ENCODE data around the gene HAUS7.

HAUS7 gene

GRCh38 chrX:153498453-153498852 lies 28.1 kb upstream of the HAUS7 start:
- no peak for DNase-seq

- DNase-seq, result no peak
Measured at GRCh38 chrX:153496590-153496959, 26.2 kb upstream of the HAUS7 start.

- no peak for DNase-seq
Measured at GRCh38 chrX:153495903-153496589, 25.7 kb upstream of the HAUS7 start.

GRCh38 chrX:153495362-153495751 lies 25.0 kb upstream of the HAUS7 start:
- no peak for DNase-seq

- no peak for DNase-seq
Measured at GRCh38 chrX:153494541-153495361, 24.4 kb upstream of the HAUS7 start, which contains the start of gene BGN. TSS of gene BGN (plus strand) at chrX:153494980. CDS start at chrX:153504632, 9,652 bp downstream.

GRCh38 chrX:153494061-153494460 lies 23.7 kb upstream of the HAUS7 start:
- no peak for DNase-seq

GRCh38 chrX:153493085-153493484 lies 22.7 kb upstream of the HAUS7 start:
- no peak for DNase-seq

GRCh38 chrX:153492543-153492942 lies 22.2 kb upstream of the HAUS7 start:
- DNase-seq, result no peak

- no peak for DNase-seq
Measured at GRCh38 chrX:153491918-153492317, 21.5 kb upstream of the HAUS7 start.

GRCh38 chrX:153491351-153491914 lies 21.1 kb upstream of the HAUS7 start:
- no peak for DNase-seq

- DNase-seq, result no peak
Measured at GRCh38 chrX:153490217-153490930, 20.0 kb upstream of the HAUS7 start.

GRCh38 chrX:153488231-153488914 lies 18.0 kb upstream of the HAUS7 start:
- no peak for DNase-seq

GRCh38 chrX:153487590-153488071 lies 17.3 kb upstream of the HAUS7 start:
- no peak for DNase-seq

GRCh38 chrX:153486171-153486570 lies 15.8 kb upstream of the HAUS7 start:
- DNase-seq, result no peak

- no peak for DNase-seq
Measured at GRCh38 chrX:153485396-153486080, 15.2 kb upstream of the HAUS7 start.

GRCh38 chrX:153482376-153483015 lies 12.1 kb upstream of the HAUS7 start:
- DNase-seq, result no peak

- no peak for DNase-seq
Measured at GRCh38 chrX:153481043-153481442, 10.7 kb upstream of the HAUS7 start.

GRCh38 chrX:153478746-153479145 lies 8.4 kb upstream of the HAUS7 start:
- no peak for DNase-seq

GRCh38 chrX:153477901-153478300 lies 7.5 kb upstream of the HAUS7 start:
- no peak for DNase-seq

GRCh38 chrX:153477364-153477857 lies 7.0 kb upstream of the HAUS7 start:
- no peak for DNase-seq

GRCh38 chrX:153476666-153477363 lies 6.4 kb upstream of the HAUS7 start:
- no peak for DNase-seq
